ENCODE results near the gene SCD.
"Not testable (repeated sequence)": the region's sequence is repeated elsewhere in the genome, so short reads cannot be mapped to it uniquely, and the experiment has no call there.

SCD gene

GRCh38 chr10:100368721-100369120 lies 21.7 kb downstream of the SCD start:
- Histone ChIP-seq H3K27me3 (ENCODE audit: control insufficient read depth, insufficient read depth, low read length) (no peaks in the 10 kb centered on the region), H3K4me2 (ENCODE audit: low read length) (no peak overlapping the region), H3K9ac (ENCODE audit: low read depth, low read length) (no peak overlapping the region), H3K9me3 (replicated peaks; ENCODE audit: low read length) (no peaks in the 10 kb centered on the region), H3K36me3 (ENCODE audit: insufficient read depth, low read length) (no peaks in the 10 kb centered on the region), H3K4me3 (ENCODE audit: low read length) (no peak overlapping the region), H3K4me1 (ENCODE audit: control insufficient read depth, insufficient read depth, low read length) (peaks cover 36% of the 10 kb centered on the region)

- Histone ChIP-seq H3K4me2 (ENCODE audit: low read length) (peak overlapping the region; percentile 70), H3K36me3 (ENCODE audit: insufficient read depth, low read length) (no peaks in the 10 kb centered on the region), H3K9me3 (replicated peaks; ENCODE audit: low read length) (no peaks in the 10 kb centered on the region), H3K9ac (ENCODE audit: low read depth, low read length) (peak overlapping the region; percentile 51), H3K27me3 (ENCODE audit: control insufficient read depth, insufficient read depth, low read length) (no peaks in the 10 kb centered on the region), H3K4me3 (ENCODE audit: low read length) (peak overlapping the region; percentile 34), H3K4me1 (ENCODE audit: control insufficient read depth, insufficient read depth, low read length) (peaks cover 34% of the 10 kb centered on the region)
These were observed 23.9 kb downstream of the SCD start for GRCh38 chr10:100370714-100371481.

DNA sequence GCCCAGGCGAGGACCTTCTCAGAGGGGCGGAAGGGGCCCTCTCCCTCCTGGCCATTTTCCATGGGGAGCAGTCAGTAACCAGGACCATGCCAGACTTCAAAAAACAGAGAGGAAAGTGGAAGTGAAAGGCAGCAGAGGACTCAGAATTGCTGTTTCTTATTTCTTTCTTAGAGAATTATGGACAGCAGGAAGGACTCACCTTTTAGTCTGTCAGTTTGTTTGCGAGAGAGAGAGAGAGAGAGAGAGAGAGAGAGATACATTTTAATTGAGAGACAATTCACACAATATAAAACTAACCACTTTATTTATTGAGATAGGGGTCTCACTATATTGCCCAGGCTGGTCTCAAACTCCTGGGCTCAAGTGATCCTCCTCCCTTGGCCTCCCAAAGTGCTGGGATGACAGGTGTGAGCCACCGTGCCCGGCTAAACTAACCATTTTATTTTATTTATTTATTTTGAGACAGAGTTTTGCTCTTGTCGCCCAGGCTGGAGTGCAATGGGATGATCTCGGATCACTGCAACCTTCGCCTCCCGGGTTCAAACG lies 24.5 kb downstream of the SCD start:
- Histone ChIP-seq H3K4me1 (ENCODE audit: control insufficient read depth, insufficient read depth, low read length) (peaks cover 34% of the 10 kb centered on the region), H3K9ac (ENCODE audit: low read depth, low read length) (peak overlapping the region; percentile 51), H3K9me3 (replicated peaks; ENCODE audit: low read length) (no peaks in the 10 kb centered on the region), H3K4me2 (ENCODE audit: low read length) (peak overlapping the region; percentile 70), H3K4me3 (ENCODE audit: low read length) (peak overlapping the region; percentile 34), H3K36me3 (ENCODE audit: insufficient read depth, low read length) (no peaks in the 10 kb centered on the region), H3K27me3 (ENCODE audit: control insufficient read depth, insufficient read depth, low read length) (no peaks in the 10 kb centered on the region)

GRCh38 chr10:100372415-100373297 lies 25.6 kb downstream of the SCD start:
- Histone ChIP-seq H3K9ac (ENCODE audit: low read depth, low read length) (peak overlapping the region; percentile 90), H3K36me3 (ENCODE audit: insufficient read depth, low read length) (no peaks in the 10 kb centered on the region)

GRCh38 chr10:100373298-100374199 lies 26.5 kb downstream of the SCD start:
- peak overlapping the region; percentile 71 for H3K4me3 ChIP-seq (ENCODE audit: low read length)

More at GRCh38 chr10:100372415-100373297, 25.6 kb downstream of the SCD start:
- H3K4me2 ChIP-seq (ENCODE audit: low read length) = peak overlapping the region; percentile 91
- H3K4me1 ChIP-seq (ENCODE audit: control insufficient read depth, insufficient read depth, low read length) = peaks cover 34% of the 10 kb centered on the region
- H3K27me3 ChIP-seq (ENCODE audit: control insufficient read depth, insufficient read depth, low read length) = no peaks in the 10 kb centered on the region
- H3K4me3 ChIP-seq (ENCODE audit: low read length) = peak overlapping the region; percentile 69
- H3K9me3 ChIP-seq (replicated peaks; ENCODE audit: low read length) = no peaks in the 10 kb centered on the region

GRCh38 chr10:100374200-100374655 lies 27.2 kb downstream of the SCD start:
- peak overlapping the region; percentile 91 for H3K4me2 ChIP-seq (ENCODE audit: low read length)
- H3K27me3 ChIP-seq (ENCODE audit: control insufficient read depth, insufficient read depth, low read length) = no peaks in the 10 kb centered on the region
- no peaks in the 10 kb centered on the region for H3K9me3 ChIP-seq (replicated peaks; ENCODE audit: low read length)
- peak overlapping the region; percentile 90 for H3K9ac ChIP-seq (ENCODE audit: low read depth, low read length)
- H3K4me1 ChIP-seq (ENCODE audit: control insufficient read depth, insufficient read depth, low read length) = peaks cover 34% of the 10 kb centered on the region
- no peaks in the 10 kb centered on the region for H3K36me3 ChIP-seq (ENCODE audit: insufficient read depth, low read length)
- H3K4me3 ChIP-seq (ENCODE audit: low read length) = peak overlapping the region; percentile 71

More at GRCh38 chr10:100373298-100374199, 26.5 kb downstream of the SCD start:
- peaks cover 34% of the 10 kb centered on the region for H3K4me1 ChIP-seq (ENCODE audit: control insufficient read depth, insufficient read depth, low read length)
- no peaks in the 10 kb centered on the region for H3K9me3 ChIP-seq (replicated peaks; ENCODE audit: low read length)
- H3K4me2 ChIP-seq (ENCODE audit: low read length) = peak overlapping the region; percentile 91
- H3K36me3 ChIP-seq (ENCODE audit: insufficient read depth, low read length) = no peaks in the 10 kb centered on the region
- H3K9ac ChIP-seq (ENCODE audit: low read depth, low read length) = peak overlapping the region; percentile 90
- no peaks in the 10 kb centered on the region for H3K27me3 ChIP-seq (ENCODE audit: control insufficient read depth, insufficient read depth, low read length)

DNA sequence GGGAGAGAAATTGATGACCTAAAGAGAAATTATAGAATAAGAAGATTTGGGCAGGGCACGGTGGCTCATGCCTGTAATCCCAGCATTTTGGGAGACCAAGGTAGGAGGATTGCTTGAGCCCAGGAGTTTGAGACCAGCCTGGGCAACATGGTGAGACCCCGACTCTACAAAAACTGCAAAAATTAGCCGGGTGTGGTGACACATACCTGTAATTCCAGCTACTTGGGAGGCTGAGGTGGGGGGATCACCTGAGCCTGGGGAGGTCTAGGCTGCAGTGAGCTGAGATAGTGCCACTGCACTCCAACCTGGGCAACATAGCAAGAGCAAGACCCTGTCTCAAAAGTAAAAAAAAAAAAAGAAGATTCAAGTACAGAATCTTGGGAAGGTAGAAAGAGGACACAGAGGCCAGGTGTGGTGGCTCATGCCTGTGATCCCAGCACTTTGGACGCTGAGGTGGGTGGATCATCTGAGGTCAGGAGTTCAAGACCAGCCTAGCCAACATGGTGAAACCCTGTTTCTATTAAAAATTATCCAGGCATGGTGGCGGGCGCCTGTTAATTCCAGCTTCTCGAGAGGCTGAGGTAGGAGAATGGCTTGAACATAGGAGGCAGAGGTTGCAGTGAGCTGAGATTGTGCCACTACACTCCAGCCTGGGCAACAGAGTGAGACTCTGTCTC lies 27.8 kb downstream of the SCD start:
- Histone ChIP-seq H3K9ac (ENCODE audit: low read depth, low read length) (peak overlapping the region; percentile 90), H3K4me2 (ENCODE audit: low read length) (peak overlapping the region; percentile 91), H3K4me1 (ENCODE audit: control insufficient read depth, insufficient read depth, low read length) (peaks cover 34% of the 10 kb centered on the region), H3K4me3 (ENCODE audit: low read length) (peak overlapping the region; percentile 71)
- H3K9me3 ChIP-seq (replicated peaks; ENCODE audit: low read length); H3K36me3 ChIP-seq (ENCODE audit: insufficient read depth, low read length); H3K27me3 ChIP-seq (ENCODE audit: control insufficient read depth, insufficient read depth, low read length): not testable (repeated sequence)

DNA sequence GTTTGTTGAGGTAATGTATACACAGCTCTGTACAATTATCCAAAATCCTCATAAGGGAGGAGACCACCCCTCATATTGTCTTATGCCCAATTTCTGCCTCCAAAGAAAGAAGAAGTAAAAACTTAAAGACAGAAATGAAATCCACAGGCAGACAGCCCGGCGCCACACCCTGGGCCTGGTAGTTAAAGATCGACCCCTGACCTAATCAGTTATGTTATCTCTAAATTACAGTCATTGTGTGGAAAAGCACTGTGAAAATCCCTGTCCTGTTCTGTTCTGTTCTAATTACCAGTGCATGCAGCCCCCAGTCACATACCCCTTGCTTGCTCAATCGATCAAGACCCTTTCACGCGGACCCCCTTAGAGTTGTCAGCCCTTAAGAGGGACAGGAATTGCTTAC lies 29.6 kb downstream of the SCD start:
- H3K27me3 ChIP-seq (ENCODE audit: control insufficient read depth, insufficient read depth, low read length) = not testable (repeated sequence)

DNA sequence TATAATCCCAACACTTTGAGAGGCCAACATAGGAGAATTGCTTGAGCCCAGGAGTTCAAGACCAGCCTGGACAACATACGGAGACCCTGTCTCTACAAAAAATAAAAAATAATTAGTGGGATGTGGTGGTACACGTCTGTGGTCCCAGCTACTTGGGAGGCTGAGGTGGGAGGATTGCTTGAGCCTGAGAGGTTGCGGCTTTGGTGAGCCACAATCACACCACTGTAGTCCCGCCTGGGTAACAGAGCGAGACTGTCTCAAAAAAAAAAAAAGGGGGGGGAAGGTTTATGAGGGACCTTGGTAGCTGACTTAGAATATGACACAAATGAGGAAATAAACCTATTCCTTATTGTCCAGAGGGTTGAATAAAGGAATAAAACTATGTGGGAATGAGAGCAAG lies 30.8 kb downstream of the SCD start:
- Histone ChIP-seq H3K4me3 (ENCODE audit: low read length) (no peak overlapping the region), H3K4me2 (ENCODE audit: low read length) (no peak overlapping the region), H3K4me1 (ENCODE audit: control insufficient read depth, insufficient read depth, low read length) (peaks cover 9% of the 10 kb centered on the region), H3K27me3 (ENCODE audit: control insufficient read depth, insufficient read depth, low read length) (no peaks in the 10 kb centered on the region), H3K36me3 (ENCODE audit: insufficient read depth, low read length) (no peaks in the 10 kb centered on the region), H3K9me3 (replicated peaks; ENCODE audit: low read length) (no peaks in the 10 kb centered on the region), H3K9ac (ENCODE audit: low read depth, low read length) (no peak overlapping the region)

More for the DNA sequence above, 29.6 kb downstream of the SCD start:
- H3K36me3 ChIP-seq (ENCODE audit: insufficient read depth, low read length); H3K4me3 ChIP-seq (ENCODE audit: low read length); H3K9ac ChIP-seq (ENCODE audit: low read depth, low read length); H3K4me2 ChIP-seq (ENCODE audit: low read length); H3K9me3 ChIP-seq (replicated peaks; ENCODE audit: low read length): not testable (repeated sequence)
- H3K4me1 ChIP-seq (ENCODE audit: control insufficient read depth, insufficient read depth, low read length) = peaks cover 18% of the 10 kb centered on the region

DNA sequence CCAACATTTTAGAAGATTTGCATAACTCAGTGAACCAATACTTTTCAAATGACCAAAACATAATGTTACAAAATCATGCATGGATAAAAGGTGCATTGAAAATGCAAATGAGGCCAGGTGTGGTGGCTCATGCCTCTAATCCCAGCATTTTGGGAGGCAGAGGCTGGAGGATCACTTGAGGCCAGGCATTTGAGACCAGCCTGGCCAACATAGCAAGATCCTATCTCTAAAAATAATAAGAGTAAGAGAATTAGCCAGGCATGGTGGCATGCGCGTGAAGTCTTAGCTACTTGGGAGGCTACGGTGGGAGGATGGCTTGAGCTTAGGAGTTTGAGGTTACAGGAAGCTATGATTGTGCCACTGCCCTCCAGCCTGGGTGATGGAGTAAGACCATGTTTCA lies 33.4 kb downstream of the SCD start:
- no peak overlapping the region for H3K4me2 ChIP-seq (ENCODE audit: low read length)
- H3K36me3 ChIP-seq (ENCODE audit: insufficient read depth, low read length) = no peaks in the 10 kb centered on the region
- no peaks in the 10 kb centered on the region for H3K9me3 ChIP-seq (replicated peaks; ENCODE audit: low read length)
- no peaks in the 10 kb centered on the region for H3K27me3 ChIP-seq (ENCODE audit: control insufficient read depth, insufficient read depth, low read length)
- no peak overlapping the region for H3K9ac ChIP-seq (ENCODE audit: low read depth, low read length)
- no peaks in the 10 kb centered on the region for H3K4me1 ChIP-seq (ENCODE audit: control insufficient read depth, insufficient read depth, low read length)
- no peak overlapping the region for H3K4me3 ChIP-seq (ENCODE audit: low read length)

All from skeletal muscle satellite cell (primary cell).